Measurements from ENCODE around the gene FURIN.
"Not testable (repeated sequence)": the region's sequence is repeated elsewhere in the genome, so short reads cannot be mapped to it uniquely, and the experiment has no call there.

DNA sequence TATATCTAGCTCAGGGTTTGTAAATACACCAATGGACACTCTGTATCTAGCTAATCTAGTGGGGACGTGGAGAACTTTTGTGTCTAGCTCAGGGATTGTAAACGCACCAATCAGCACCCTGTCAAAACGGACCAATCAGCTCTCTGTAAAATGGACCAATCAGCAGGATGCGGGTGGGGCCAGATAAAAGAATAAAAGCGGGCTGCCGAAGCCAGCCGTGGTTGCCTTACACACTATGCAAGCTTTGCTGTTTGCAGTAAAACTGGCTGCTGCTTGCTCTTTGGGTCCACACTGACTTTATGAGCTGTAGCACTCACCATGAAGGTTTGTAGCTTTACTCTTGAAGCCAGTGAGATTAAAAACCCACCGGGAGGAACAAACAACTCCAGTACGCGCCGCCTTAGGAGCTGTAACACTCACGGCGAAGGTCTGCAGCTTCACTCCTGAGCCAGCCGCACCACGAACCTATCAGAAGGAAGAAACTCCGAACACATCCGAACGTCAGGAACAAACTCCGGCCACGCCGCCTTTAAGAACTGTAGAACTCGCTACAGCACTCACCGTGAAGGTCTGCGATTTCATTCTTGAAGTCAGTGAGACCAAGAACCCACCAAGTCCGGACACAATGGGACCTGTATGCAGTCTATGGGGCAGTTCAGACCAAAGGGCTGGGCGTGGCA, 42.0 kb upstream of the FURIN start:
- TF ChIP-seq CTCF (IDR thresholded peaks at IDR 0.05; ENCODE audit: low read depth, low read length, poor library complexity, severe bottlenecking); EZH2phosphoT487 (IDR thresholded peaks at IDR 0.05; ENCODE audit: borderline replicate concordance, low read length): not testable (repeated sequence)

Measured in DOHH2 (cell line).